Brain microvascular endothelial cell (primary cell): ENCODE results near the gene COL5A1.

ENCODE experiments used
- DNase-seq: peaks from one replicate; pipeline ENCODE4 v3.0.0-alpha.2; 2020
- H3K27ac ChIP-seq: fragments of 250-450 bp; sonication (Bioruptor Pico); 2 replicates; pipeline ENCODE4 v1.5.1; 2020; ENCODE audit warnings: mild to moderate bottlenecking, moderate library complexity
- H3K27me3 ChIP-seq: fragments of 250-450 bp; sonication (Bioruptor Pico); replicated peaks from 2 replicates; pipeline ENCODE4 v1.5.1; 2020; ENCODE audit warnings: mild to moderate bottlenecking
- H3K36me3 ChIP-seq: fragments of 250-450 bp; sonication (Bioruptor Pico); replicated peaks from 2 replicates; pipeline ENCODE4 v1.5.1; 2020; ENCODE audit warnings: mild to moderate bottlenecking
- H3K4me3 ChIP-seq: 2 replicates; pipeline ENCODE4 v1.5.1; 2011; ENCODE audit warnings: low read depth, mild to moderate bottlenecking, control low read depth, low read length, moderate library complexity
- CTCF ChIP-seq: IDR thresholded peaks from 2 replicates; pipeline ENCODE4 v1.5.1; 2011; ENCODE audit warnings: low read depth, mild to moderate bottlenecking, moderate library complexity, low read length, control low read depth, inconsistent platforms; ENCODE audit errors: missing control alignments
- in situ Hi-C: cut with HindIII; loops from 2 replicates; pipeline ENCODE4 v1.10.0; 2017; ENCODE audit warnings: low sequenced_read_pairs, low pct_ligation_motif_present

The COL5A1 gene

GRCh38 chr9:134877541-134877940, 235.9 kb downstream of the COL5A1 start:
- Histone ChIP-seq H3K4me3 (no peak overlapping the region), H3K36me3 (no peaks in the 10 kb centered on the region), H3K27me3 (no peaks in the 10 kb centered on the region), H3K27ac (no peak overlapping the region)
- in situ Hi-C loops = no loop called here
- no peak for TF ChIP-seq CTCF
- no peak for DNase-seq

GRCh38 chr9:134879664-134880483, 238.3 kb downstream of the COL5A1 start:
- in situ Hi-C loops = no loop called here
- H3K27me3 ChIP-seq = no peaks in the 10 kb centered on the region
- H3K36me3 ChIP-seq = no peaks in the 10 kb centered on the region
- no peak overlapping the region for H3K4me3 ChIP-seq
- no peak for DNase-seq
- H3K27ac ChIP-seq = no peak overlapping the region
- TF ChIP-seq CTCF = no peak

- no peaks in the 10 kb centered on the region for H3K36me3 ChIP-seq
- H3K27ac ChIP-seq = no peak within 1 kb of the TSS
- in situ Hi-C loops = no loop called here
- H3K4me3 ChIP-seq = no peak within 1 kb of the TSS
- no peaks in the 10 kb centered on the region for H3K27me3 ChIP-seq
- no peak for DNase-seq
- TF ChIP-seq CTCF = no peak
Observed at GRCh38 chr9:134880484-134881312, 239.1 kb downstream of the COL5A1 start, which contains the start of gene FCN2. FCN2 (plus strand) TSS chr9:134880810; CDS start chr9:134880822, 12 bp downstream.

GRCh38 chr9:134881313-134881670, 239.7 kb downstream of the COL5A1 start:
- H3K4me3 ChIP-seq = no peak overlapping the region
- DNase-seq = no peak
- no peaks in the 10 kb centered on the region for H3K36me3 ChIP-seq
- H3K27ac ChIP-seq = no peak overlapping the region
- H3K27me3 ChIP-seq = no peaks in the 10 kb centered on the region
- no peak for TF ChIP-seq CTCF
- in situ Hi-C loops = no loop called here

- no peak for TF ChIP-seq CTCF
- DNase-seq = no peak
- H3K27ac ChIP-seq = no peak overlapping the region
- in situ Hi-C loops = no loop called here
- no peak overlapping the region for H3K4me3 ChIP-seq
- H3K27me3 ChIP-seq = no peaks in the 10 kb centered on the region
- no peaks in the 10 kb centered on the region for H3K36me3 ChIP-seq
Observed at GRCh38 chr9:134882204-134882785, 240.7 kb downstream of the COL5A1 start.
